HG03457 (cell line): Measurements from ENCODE around the gene MICAL2.

ENCODE experiments used
- ATAC-seq: cut with Tn5 transposase; IDR thresholded peaks from one replicate; pipeline ENCODE4 v1.9.1; 2021; ENCODE audit warnings: moderate number of reproducible peaks; ENCODE audit not compliant: unreplicated experiment

The MICAL2 gene

DNA sequence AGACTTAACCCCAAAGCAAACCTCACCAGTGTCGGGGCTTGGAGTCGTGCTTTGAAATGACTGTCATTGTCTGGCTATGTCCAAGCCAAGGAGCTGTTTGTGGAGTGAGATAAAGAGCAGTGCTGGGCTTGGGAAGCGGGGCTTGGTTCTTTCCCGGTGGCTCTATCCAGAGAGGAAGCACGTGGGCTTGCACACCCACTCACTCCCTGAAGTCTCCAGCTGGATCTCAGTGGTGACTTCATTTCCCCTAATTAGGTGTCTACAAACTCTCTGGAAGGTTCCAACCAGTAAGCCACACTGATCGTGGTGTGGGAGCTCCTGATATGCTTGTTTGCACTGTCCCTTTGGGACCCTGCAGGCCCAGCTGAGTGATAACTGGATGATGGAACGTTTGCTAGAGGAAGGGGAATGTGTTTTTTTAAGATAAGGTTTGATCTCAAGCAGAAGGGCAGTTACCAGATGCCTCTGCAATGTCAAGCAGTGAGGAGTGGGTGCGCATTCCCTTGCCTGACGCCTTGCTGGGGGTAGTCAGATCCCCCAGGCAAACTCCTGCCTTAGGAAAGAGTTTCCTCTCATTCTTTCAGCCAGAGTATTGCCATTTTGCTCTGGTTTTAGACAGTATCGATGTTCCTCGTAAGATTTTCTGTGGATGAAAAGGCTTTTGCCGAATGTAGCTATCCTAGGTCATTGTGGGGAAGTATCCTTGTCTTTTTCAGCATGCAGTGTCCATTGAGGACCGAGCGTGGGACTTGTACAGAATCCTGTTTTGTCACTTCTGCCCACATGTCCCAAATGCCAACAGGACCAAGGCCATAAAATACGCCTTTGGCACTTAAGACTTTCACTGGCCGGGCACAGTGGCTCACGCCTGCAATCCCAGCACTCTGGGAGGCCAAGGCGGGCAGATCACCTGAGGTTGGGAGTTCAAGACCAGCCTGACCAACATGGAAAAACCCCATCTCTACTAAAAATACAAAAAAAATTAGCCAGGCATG, 90.9 kb downstream of the MICAL2 start:
- ATAC-seq, result no peak

DNA sequence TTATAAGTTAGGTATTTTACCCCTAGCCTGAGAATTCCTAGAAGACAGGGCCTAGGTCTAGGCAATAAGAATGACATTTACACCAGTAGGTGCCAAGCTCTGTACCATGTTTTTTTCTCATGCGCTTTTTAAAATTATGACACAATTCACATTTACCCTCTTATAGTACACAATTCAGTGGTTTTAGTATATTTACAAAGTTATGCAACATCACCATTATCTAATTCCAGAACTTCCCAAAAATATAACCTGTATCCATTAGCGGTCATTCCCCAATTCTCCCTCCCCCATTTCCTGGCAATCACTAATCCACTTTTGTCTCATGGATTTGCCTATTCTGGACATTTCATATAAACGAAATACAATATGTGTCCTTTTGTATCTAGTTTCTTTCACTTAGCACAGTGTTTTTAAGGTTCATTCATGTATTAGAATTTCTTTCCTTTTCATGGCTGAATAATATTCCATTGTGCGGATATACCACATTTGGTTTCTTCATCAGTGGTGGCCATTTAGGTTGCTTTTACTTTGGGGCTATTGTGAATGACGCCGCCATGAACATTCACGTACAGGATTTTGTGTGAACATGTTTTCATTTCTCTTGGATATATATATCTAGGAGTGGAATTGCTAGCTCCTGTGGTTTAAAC, 92.4 kb downstream of the MICAL2 start:
- ATAC-seq, result no peak

DNA sequence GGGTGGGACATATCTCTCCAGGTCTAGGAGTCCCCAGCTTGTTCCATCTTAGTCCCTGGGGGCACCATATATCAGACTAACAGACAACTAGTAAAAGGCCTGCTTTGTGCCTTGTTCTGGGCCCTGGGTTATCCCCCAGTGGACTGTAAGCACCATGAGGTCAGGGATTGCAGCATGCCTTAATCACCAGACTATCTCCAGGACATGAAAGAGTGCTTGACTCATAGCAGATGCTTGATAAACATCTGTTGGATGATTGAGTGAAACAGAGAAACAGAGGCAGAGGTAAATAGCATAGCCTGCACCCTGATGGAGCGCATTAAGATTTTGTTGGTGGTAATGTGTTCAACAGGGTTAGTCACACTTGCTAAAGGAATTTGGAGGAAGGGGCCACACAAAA, 94.1 kb downstream of the MICAL2 start:
- no peak for ATAC-seq

DNA sequence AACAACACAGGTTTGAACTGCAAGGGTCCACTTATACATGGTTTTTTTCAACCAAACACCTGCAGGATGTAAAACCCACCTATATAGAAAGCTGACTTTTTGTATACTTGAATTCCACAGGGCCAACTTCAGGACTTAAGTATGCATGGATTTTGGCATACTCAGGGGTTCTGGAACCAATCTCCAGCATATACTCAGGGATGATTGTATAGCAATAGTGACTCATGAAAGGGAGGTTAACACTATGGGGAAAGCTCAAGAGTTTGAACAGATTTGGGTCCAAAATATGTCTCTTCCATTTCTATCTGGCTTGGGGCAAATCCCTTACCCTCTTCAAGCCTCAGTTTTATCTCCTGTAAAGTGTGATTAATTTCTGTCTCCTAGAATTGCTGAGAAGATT, 94.9 kb downstream of the MICAL2 start:
- no peak for ATAC-seq

DNA sequence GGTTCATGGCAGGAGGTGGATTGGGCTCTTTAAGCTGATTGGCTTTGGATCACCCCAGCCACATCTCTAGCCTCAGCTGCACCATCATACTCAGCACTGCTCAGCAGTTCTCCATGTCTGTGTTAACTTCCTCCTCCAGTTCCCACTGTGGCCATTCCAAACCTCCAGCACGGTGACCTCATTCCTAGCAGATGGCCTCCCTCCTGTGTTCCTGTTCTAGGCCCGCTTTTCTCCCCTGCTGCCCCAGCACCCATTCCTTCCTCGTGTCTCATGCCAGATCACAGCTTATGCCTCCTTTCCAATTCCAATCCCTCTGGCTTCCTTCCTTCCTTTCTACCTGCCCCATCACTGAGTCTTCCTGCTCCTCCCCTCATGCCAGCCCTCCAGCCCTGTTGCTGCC, 96.1 kb downstream of the MICAL2 start:
- ATAC-seq, result no peak

DNA sequence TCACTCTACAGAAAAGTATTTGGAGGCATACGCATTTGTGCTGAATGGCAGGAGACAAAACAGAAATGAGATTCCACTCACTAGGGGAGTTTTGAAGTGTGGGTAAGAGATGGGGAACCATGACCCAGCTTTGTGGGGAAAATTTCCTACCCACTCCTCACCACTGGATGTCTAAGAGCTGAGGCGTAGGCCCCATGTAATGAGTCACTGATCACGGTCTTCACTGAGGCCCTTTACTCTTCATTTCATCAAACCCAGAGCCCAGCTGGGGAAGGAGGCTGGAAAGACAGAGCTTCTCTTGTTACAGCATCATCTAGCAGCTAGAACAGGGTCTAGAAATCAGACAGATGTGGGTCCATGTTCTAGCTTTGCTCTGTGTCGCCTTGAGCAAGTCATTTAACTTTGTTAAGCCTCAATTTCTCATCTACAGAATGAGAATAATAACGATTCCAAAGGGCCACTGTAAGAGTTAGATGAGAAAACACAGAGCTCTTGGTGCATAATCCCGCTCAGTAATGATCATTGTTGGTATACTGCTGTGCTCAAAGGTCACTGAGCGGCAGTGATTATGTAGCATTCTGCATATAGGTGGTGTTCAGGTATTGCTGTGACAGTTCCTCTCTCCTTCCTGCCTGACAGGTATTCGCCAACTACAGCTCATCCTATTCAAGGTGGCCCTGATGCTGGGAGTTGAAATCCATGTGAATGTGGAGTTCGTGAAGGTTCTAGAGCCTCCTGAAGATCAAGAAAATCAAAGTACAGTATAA, 97.2 kb downstream of the MICAL2 start:
- no peak for ATAC-seq

DNA sequence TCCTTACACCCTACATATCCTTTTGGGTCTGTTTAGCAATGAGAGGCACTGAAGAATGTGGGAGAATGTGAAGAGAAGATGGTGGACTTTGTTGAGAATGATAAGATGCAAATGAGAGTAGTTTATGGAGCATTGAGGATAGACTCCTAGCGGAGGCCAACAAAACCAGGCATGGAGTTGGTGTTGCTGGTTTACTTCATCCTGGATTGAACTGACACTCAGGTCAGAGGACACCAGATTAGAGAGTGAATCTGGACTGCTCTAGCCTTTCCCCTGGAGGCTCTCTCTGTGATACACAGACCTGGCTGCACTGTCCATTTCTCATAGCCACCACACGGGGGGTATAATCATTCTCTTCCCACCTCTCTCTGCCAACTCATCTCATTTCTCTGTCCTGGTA, 98.7 kb downstream of the MICAL2 start:
- no peak for ATAC-seq

DNA sequence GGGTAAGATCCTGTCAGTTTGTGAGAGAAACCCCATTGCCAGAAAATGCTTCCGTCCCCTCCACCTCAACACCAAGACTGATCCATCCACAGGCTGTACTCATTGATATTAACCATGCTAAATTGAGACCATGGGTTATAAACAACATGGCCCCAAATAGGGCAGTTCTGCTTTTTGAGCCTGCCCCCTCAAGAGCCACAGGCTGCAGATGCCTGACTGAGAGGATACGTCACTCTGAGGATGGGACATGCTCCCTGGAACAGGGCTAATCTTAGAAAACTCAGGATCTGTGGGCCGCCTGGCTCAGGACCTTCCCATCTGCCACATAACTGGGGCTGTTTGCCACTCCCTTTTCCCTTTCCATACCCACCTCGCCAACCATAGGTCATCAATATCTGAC, 99.8 kb downstream of the MICAL2 start:
- ATAC-seq, result no peak

DNA sequence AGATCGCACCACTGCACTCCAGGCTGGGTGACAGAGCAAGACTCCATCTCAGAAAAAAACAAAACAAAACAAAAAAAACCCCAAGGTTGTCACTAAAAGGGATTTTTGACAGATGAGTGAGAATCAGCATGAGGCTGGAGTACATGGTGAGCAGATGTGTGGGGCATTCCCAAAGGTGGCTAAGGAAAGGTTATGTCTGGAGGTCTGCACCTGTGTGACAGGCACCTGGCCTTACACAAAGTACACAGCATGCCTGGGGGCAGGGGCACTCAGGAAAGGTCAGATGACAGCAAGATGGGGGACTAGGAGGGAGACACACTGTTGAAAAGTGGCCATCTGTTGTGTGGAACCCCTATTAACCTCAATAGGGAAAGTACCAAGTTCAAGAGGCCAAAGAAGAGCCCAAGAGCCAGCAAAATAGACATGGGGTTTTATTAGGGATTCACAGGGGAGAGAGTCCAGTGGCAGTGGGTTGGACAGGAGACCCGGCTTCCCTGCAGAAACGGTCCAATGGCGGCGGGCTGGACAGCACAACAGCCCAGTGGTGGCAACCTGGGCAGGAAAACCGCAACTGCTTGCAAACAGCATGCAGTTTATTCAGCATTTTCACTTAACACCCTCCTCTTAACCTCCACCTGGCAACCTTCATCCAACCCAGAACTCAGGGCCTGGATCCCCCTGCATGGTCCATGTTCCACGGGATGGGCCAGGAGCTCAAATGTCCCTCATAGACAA, 101.1 kb downstream of the MICAL2 start:
- ATAC-seq, result no peak

DNA sequence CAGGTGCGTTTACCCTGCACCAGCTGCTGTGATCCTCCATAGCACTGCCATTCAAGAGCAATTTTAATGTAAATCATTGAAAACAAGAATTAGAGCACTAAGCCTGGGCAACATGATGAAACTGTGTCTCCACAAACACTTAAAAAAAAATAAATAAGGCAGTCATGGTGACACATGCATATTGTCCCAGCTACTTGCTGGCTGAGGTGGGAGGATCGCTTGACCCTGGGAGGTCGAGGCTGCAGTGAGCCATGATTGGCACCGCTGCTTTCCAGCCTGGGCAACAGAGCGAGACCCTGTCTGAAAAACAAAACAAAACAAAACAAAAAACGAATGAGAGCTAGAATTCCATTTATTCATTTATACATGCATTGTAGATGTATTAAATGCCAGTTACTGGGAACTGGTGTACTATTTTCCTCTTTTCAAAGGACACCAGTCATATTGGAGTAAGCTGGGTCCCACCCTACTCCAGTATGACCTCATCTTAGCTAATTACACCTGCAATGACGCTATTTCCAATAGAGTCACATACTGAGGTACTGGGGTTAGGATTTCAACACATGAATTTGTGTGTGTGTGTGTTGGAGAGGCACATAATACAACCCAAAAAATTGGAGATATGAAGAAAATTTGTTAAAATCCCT, 101.9 kb downstream of the MICAL2 start:
- no peak for ATAC-seq

DNA sequence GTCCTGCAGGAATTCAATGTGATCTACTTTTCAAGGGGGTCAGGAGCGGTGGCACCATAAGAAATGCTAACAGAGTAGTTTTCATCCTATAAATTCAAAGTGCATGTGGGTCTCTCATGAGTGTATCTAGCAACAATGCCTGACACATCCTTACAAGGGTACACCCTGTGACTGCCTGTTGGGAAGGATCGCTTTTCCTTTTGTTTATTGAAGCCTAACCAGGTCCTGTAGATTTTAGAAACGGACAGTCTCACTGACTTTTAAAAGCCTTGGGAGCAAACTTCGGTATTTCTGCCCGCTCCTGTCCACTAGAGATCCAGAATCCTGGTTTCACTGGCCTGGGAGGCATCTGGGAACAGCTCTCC, 102.4 kb downstream of the MICAL2 start:
- ATAC-seq, result no peak

DNA sequence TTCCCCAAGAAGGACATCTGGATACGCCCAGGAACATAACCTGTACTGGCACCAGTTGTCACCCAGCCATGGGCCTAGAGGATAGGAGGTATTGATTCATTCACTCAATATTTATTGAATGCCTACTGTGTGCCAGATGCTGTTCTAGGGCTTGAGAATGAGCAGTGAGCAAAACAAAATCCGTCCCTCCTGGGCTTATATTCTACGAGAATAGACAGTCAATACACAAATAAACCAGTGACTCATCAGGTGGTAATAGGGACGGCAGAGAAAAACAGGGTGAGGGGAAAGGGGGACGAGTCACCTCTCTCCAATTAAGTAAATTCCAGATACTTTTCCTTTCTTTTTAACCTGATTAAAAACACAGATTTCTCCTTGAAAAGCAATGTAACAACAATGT, 103.5 kb downstream of the MICAL2 start:
- ATAC-seq, result no peak

DNA sequence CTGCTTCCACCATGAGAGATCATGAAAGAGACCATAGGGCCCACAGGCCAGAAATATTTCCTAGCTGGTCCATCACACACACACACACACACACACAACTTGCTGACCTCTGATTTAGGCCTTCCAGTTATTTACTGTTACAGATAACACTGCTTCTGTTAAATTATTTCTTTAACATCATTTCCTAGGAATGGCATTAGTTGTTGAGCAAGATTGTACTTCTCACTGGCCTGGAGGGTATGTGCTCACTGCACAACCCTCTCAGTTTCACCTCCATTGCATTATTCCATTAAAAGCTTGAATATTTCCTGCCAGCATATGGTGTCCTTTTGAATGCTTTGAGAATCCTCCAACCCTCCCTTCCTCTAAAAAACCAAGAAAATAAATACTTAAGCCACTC, 104.4 kb downstream of the MICAL2 start:
- ATAC-seq, result no peak

DNA sequence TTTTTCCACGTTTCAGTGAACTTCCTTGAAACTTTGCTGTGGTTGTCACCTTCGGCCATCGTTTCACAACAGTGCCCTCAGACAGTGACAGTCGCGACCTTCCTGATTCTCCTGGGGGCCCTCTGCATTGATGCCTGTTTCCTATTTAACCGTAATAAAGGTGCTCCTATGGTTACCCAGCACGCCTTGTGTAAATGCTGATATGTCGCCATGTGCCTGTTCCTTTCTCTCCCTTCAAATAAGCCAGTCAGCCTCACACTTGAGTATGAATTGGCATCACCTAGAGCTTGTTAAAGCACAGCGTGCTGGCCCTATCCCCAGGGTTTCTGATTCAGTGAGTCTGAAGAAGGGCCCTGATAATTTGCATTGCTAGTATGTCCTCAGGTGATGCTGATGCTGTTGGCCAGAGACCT, 104.8 kb downstream of the MICAL2 start:
- ATAC-seq, result no peak

DNA sequence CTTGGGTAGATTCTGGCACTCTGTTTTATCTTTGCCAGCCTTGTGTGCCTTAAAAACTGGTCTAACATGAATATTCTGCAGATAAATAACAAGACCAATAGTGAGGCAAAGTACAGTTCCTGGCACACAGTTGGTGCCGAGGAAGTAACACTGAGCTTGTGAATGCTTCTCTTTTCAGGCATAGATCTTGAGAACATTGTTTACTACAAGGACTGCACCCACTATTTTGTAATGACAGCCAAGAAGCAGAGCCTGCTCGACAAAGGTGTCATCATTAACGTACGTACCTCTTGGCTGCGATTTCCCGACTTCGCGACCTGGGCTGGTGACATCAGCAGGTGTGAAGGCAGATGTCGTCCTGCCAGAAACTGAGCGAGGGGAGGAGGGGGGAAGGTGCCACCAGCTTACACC, 105.7 kb downstream of the MICAL2 start:
- ATAC-seq, result no peak

DNA sequence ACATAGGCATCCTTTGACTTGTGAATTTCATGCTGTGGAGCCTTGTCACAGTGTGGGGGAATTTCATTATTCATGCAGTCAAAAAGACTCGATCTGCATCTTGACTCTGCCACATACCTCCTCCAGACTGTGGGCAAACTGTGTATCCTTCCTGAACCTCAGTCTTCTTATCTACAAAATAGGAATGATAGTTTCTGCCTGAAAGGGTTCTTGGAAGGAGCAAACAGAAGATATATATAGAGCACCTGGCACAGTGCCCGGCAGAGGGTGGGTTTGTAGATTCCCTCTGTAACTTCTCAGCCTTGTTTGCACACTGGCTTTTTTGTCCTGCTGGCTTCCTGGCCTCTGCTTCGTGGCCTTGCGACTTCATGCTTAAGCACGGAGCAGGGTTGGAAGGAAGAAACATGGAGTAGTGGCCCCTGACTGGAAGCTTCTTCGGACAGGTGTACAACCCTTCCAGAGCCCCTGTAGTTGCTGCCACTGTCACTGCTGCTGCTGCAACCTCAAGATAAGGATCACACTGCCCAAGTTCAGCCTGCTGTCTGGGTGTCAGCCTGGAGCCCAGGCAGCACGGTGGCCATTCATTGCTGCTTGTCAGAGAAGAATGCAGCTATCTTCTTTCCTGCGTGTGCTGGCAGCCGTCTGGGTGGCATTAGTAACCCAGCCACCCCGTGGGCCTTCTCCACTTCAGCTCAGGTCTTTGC, 106.4 kb downstream of the MICAL2 start:
- no peak for ATAC-seq

DNA sequence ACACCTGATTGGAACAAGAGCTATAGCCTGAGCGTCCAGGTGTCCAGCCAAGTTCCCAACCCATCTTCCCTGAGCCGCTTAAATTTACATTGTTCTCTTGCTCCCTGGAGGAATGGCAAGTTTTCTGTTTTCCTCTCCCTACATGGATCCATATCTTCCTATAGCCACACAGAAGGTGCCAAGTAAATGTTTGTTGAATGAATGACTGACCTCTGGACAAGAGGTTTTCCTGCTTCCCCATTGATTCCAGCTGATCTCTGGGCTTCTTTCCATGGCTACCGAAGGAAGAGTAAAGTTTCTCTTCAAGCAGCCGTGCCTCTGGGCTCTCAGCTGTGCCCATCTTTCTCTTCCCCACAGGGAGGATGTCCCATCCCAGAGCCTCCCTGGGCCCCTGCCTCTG, 107.5 kb downstream of the MICAL2 start:
- ATAC-seq, result no peak

DNA sequence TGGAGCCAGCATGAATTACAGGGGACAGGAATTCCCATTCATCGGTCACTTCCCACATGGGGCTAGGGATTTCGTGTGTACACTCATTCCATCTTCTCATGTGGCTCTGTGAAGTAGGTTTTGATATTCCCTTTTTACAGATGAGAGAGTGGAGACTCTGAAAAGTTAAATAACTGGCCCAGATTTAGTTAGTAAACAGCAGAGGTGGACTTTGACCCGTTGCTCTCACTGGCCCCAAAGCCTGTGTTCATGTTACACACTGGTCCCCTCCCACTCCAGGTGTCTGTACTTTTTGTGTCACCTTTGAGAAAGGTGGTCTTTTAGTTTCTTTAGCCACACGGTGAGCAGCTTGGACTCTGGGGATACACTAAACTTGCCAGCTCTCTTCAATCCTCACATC, 108.5 kb downstream of the MICAL2 start:
- ATAC-seq, result no peak

DNA sequence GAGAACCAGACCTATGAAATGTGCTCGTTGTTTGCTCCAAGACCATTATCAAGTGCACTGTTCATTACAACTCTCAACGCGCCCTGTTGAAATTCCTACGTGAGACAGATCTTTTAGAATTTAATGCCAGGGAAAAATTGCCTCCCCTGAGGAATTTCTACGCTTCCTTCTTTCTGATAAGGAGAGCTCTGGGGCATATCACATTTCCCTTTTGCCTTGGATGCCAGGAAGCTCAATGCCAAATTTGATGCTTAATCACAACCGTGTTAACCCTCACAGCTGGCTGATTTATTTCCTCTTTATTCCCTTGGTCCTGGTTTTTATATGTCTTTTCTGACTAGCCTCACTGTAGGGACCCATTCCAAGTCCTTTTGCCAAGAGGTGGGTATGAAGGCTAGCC, 109.4 kb downstream of the MICAL2 start:
- ATAC-seq, result no peak

DNA sequence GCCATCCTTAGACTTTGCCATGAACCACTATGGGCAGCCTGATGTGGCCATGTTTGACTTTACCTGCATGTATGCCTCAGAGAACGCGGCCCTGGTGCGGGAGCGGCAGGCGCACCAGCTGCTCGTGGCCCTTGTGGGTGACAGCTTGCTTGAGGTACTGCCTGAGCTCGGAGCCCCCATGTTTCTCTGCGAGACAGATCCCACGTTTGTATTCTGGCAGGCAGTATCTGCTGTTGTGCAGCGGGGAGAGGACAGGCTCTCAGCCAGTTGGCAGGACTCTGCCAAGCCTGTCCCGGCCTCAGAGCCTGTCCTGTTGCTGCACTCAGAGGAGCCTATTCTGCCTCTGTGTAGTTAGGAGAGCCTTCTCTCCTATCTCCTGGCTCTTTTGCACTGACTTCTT, 109.9 kb downstream of the MICAL2 start:
- ATAC-seq, result no peak
